Left ventricle myocardium inferior (tissue), 1 donor: ENCODE measurements around the gene ITM2C. TPM values are rescaled to one million over a fixed set of nuclear protein-coding genes. Genes with fewer than 3 reads are reported as not detected.
A peak's percentile ranks its signal among the peaks of the same experiment; 100 is the strongest.

Source experiments
- DNase-seq: peaks from one replicate; pipeline ENCODE4 v3.0.0-alpha.2; 2020
- H3K27ac ChIP-seq: fragments of 200-600 bp; replicated peaks from 2 replicates; pipeline ENCODE4 v1.8.0; 2021
- H3K27me3 ChIP-seq: fragments of 200-600 bp; 2 replicates; pipeline ENCODE4 v1.8.0; 2021; ENCODE audit warnings: low read depth
- H3K36me3 ChIP-seq: fragments of 200-600 bp; 2 replicates; pipeline ENCODE4 v1.8.0; 2021
- H3K4me1 ChIP-seq: fragments of 200-600 bp; 2 replicates; pipeline ENCODE4 v1.8.0; 2021
- H3K4me3 ChIP-seq: fragments of 200-600 bp; 2 replicates; pipeline ENCODE4 v1.8.0; 2021; ENCODE audit warnings: mild to moderate bottlenecking, moderate library complexity
- H3K9me3 ChIP-seq: fragments of 200-600 bp; replicated peaks from 2 replicates; pipeline ENCODE4 v1.8.0; 2021
- intact Hi-C: fragments of 100-400 bp; cut with micrococcal nuclease; formaldehyde crosslinking; loops from one replicate; pipeline ENCODE4 v1.11.0; 2022
- total RNA-seq: library from RNA; stranded (reverse); fragmentation: NEBNext Ultra II Directional; extraction: Animal tissue kit (Norgen Biotek cat#: 25700); gene quantifications from one replicate; pipeline ENCODE4 v1.2.1, GENCODE V29; 2021
- TF ChIP-seq, protein P1 (sequence below): fragments of 200-600 bp; IDR thresholded peaks from 2 replicates; pipeline ENCODE4 v1.8.0; 2021; ENCODE audit warnings: antibody characterized with exemption, mild to moderate bottlenecking, borderline replicate concordance
- donor health status: DM: no; HTN: yes; CAD: no; lungs with severe emphysema.

ITM2C gene
- total RNA-seq, 1 donor from 2014 or later: 25.5 TPM

DNA sequence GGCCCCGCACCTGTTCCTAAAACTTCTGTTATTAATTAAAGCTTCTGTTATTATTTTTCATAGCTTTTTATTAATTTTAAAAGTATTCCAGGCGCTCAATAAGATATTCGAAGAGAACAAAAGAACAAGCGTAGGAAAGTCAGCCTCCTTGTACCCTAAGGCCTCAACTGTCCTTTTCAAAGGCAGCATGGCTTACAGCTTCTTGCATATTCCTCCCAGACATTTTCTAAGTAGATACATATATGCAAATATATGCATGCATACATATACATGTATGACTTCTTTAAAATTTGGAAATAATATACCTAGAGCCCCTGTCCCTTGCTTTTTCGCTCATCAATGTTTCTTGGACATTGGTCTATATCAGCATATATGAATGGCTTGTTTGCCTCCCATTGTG, 48.0 kb downstream of the ITM2C start:
- Histone ChIP-seq H3K9me3 (no peaks in the 10 kb centered on the region), H3K4me3 (no peak overlapping the region), H3K36me3 (no peaks in the 10 kb centered on the region), H3K27me3 (peaks cover 27% of the 10 kb centered on the region), H3K27ac (no peak overlapping the region), H3K4me1 (peaks cover 11% of the 10 kb centered on the region)
- TF ChIP-seq, protein P1, sequence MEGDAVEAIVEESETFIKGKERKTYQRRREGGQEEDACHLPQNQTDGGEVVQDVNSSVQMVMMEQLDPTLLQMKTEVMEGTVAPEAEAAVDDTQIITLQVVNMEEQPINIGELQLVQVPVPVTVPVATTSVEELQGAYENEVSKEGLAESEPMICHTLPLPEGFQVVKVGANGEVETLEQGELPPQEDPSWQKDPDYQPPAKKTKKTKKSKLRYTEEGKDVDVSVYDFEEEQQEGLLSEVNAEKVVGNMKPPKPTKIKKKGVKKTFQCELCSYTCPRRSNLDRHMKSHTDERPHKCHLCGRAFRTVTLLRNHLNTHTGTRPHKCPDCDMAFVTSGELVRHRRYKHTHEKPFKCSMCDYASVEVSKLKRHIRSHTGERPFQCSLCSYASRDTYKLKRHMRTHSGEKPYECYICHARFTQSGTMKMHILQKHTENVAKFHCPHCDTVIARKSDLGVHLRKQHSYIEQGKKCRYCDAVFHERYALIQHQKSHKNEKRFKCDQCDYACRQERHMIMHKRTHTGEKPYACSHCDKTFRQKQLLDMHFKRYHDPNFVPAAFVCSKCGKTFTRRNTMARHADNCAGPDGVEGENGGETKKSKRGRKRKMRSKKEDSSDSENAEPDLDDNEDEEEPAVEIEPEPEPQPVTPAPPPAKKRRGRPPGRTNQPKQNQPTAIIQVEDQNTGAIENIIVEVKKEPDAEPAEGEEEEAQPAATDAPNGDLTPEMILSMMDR: no peak
- intact Hi-C loops: no loop called here
- no peak for DNase-seq

DNA sequence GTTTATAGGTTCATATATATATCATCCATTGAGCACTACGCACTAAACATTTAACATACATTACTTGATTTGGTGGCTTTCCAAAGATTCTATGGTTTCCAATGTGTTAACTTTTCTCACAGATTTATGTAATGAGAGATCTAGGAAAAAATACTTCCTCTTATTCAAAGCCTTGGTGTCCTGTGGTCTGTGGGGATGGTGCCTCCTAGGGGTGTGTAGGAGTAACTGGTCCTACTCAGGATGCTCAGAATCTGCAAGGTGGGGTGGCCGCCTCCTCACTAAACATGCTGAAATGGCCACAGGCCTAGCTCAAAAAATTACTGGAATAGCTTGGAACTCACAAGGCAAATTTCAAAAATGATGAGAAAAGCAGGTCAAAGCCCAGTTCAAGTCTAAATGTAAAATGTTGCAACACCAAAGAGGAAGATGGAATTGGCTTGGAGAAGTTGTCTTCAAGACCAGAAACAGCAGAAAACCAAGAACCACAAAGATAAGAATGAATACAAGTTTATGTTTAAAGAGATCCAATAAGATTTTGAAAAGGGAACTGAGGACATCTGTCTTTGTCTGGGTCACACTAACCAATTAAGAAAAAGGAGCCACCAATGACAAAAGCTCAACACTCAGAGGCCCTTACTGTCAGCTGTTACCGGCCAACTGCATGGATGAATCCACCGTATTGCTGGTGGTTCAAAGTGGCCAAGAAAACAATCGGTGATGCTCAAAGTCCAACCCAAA, 48.8 kb downstream of the ITM2C start:
- H3K27ac ChIP-seq: no peak overlapping the region
- H3K4me3 ChIP-seq: no peak overlapping the region
- TF ChIP-seq, protein P1: peak; percentile 43
- H3K4me1 ChIP-seq: peaks cover 8% of the 10 kb centered on the region
- H3K36me3 ChIP-seq: no peaks in the 10 kb centered on the region
- H3K27me3 ChIP-seq: peaks cover 36% of the 10 kb centered on the region
- intact Hi-C loops: no loop called here
- no peaks in the 10 kb centered on the region for H3K9me3 ChIP-seq
- no peak for DNase-seq

DNA sequence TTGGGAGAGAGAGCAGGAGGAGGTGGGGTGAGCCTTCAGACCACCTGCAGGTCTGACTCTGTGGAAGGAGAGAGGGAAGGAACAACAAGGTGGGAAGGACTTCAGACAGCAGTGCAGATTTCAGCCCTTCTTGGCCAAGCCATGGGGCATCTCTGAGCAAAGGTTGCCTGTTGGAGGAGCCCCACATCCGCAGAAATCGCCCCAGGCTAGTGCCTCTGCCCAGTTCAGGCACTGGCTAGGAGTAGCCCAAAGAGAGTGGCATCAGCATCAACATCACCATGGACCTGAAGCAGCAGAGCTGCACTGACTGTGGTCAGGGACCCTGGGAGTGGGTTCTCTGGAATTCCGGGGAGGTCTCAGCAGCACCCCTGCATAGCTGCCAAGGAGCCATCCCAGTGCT, 50.1 kb downstream of the ITM2C start:
- no peak overlapping the region for H3K27ac ChIP-seq
- no peak for DNase-seq
- H3K36me3 ChIP-seq: no peaks in the 10 kb centered on the region
- intact Hi-C loops: no loop called here
- peaks cover 41% of the 10 kb centered on the region for H3K27me3 ChIP-seq
- no peaks in the 10 kb centered on the region for H3K4me1 ChIP-seq
- no peaks in the 10 kb centered on the region for H3K9me3 ChIP-seq
- no peak overlapping the region for H3K4me3 ChIP-seq
- TF ChIP-seq, protein P1: no peak

DNA sequence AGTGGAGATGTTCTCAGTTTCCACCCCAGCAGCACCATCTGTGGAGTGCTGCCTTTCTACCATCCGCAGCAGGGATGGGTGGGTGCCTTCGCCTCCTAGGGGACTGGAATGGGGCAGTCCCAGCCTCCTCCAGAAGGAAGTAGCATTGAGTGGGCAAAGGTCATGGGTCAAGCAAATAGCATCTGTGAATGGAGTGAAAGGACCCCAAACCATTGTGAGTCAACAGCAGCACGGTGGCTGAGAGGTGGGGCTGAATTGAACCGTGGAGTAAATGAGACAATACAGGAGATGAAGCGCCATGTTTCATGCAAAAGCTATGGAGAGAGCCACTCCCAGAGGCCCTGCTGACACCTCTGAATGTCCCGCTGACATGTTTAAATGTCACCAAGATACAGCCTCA, 50.6 kb downstream of the ITM2C start:
- DNase-seq: no peak
- no peaks in the 10 kb centered on the region for H3K4me1 ChIP-seq
- no peak overlapping the region for H3K4me3 ChIP-seq
- TF ChIP-seq, protein P1: no peak
- peaks cover 41% of the 10 kb centered on the region for H3K27me3 ChIP-seq
- no peak overlapping the region for H3K27ac ChIP-seq
- H3K9me3 ChIP-seq: no peaks in the 10 kb centered on the region
- H3K36me3 ChIP-seq: no peaks in the 10 kb centered on the region
- intact Hi-C loops: no loop called here

DNA sequence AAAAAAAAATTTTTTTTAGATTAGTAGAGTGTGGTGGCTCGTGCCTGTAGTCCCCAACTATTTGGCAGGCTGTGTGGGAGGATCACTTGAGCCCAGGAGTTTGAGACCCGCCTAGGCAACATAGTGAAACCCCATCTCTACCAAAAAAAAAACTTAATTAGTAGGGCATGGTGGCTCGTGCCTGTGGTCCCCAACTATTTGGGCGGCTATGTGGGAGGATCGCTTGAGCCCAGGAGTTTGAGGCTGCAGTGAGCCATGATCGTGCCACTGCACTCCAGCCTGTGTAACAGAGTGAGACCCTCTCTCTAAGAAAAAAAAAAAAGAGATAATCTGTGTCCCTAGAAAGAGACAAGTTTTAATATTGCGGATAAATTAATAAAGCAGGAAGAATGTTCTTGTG, 51.5 kb downstream of the ITM2C start:
- TF ChIP-seq, protein P1: no peak
- Histone ChIP-seq H3K9me3 (no peaks in the 10 kb centered on the region), H3K27me3 (peaks cover 41% of the 10 kb centered on the region)

More for the DNA sequence above, 51.5 kb downstream of the ITM2C start:
- H3K27ac ChIP-seq: no peak overlapping the region
- intact Hi-C loops: no loop called here
- no peaks in the 10 kb centered on the region for H3K4me1 ChIP-seq
- DNase-seq: no peak
- no peak overlapping the region for H3K4me3 ChIP-seq
- H3K36me3 ChIP-seq: no peaks in the 10 kb centered on the region
